ENCODE data around the gene CDK8.

Gene CDK8

DNA sequence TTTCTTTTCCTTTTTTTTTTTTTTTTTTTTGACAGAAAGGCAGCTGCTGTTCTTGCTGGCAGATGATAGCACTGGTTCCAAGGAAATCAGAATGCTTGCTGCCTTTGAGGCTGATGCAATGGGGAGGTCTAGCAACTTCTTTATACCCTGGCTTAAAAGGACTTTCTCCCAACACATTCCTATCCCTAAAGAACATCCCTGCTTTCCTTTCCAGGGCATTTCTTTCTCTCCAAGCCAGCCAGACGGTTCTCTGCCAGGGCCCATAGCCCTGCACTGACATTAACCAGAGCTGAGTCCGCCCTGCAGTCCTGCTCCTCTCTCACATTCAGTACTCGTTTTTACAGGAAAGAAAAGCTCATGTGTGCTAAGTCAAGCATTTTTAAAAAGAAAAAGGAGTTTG is 169.7 kb downstream of the CDK8 start:
- no peak for TF ChIP-seq CEBPB (IDR thresholded peaks at IDR 0.05)
- TF ChIP-seq, protein P1, sequence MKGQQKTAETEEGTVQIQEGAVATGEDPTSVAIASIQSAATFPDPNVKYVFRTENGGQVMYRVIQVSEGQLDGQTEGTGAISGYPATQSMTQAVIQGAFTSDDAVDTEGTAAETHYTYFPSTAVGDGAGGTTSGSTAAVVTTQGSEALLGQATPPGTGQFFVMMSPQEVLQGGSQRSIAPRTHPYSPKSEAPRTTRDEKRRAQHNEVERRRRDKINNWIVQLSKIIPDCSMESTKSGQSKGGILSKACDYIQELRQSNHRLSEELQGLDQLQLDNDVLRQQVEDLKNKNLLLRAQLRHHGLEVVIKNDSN (IDR thresholded peaks at IDR 0.05) = no peak

DNA sequence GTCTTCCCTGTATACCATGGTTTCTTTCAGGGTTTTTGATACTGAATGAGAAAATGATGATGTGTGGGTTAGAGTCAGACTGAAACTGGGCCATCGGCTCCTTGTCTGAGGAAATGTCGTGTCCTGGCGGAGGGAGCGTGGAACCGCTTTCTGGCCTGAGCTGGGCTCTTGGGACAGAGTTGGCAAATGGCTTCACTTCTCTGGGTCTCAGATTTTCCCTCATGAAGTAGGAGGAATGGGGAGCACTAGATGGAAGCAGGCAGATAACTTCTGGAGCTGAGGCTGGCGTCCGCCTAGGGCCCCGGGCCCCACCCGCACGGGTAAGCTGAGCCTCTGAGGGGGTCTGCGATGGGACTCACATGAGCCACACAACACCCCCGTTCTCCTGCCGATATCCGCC is 170.3 kb downstream of the CDK8 start:
- TF ChIP-seq, protein P1 (IDR thresholded peaks at IDR 0.05) = no peak
- TF ChIP-seq RAD21 (IDR thresholded peaks at IDR 0.05; ENCODE audit: low read depth) (no peak), FOXM1 (IDR thresholded peaks at IDR 0.05; ENCODE audit: borderline replicate concordance, low read depth) (no peak), YY1 (IDR thresholded peaks at IDR 0.05; ENCODE audit: low read depth) (no peak)

DNA sequence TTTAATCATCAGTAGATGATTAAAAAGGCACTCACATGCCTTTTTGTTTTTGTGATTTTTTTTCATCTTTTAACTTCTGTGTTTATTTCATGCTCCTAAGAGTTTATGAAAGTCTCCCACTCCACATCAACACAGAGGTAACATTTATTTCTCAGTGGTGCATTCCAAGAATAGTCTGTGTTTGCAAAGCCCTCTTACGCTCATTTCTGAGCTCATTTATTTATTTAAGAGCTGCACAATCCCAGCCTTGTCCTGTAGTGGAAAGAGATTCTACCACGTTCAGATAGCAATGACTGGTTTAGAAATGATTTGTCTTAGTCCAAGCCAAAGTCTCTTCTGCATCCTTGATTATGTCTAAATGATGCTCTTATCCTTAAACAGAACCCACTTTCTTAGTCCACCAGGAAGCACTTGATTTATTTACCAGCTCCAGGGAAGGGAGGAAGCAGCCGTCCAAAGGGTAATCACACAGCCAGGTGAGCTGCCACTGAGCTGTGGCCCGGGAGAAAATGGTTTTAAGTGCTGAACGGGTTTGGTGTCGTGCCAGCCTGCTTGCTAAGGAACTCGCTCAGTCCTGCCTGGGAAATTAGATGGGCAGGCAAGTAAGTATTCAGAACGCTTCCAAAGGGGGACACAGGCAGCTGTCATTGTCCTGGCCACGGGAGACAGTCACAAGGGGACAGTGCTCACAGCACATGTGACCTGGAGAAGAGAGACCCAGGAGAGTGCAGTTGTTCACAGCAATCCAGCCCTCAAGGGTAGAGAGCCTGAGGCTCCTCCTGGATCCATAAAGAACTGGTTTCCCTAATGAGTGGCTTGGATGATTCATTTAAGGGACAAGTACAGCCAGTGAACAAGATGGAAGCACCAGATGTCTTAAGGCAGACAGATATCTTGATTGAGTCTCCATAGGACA is 171.8 kb downstream of the CDK8 start:
- no peak for TF ChIP-seq EGR1 (IDR thresholded peaks at IDR 0.05)
- TF ChIP-seq, protein P2, sequence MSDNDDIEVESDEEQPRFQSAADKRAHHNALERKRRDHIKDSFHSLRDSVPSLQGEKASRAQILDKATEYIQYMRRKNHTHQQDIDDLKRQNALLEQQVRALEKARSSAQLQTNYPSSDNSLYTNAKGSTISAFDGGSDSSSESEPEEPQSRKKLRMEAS (IDR thresholded peaks at IDR 0.05) = no peak
- TF ChIP-seq, protein P1 (IDR thresholded peaks at IDR 0.05) = no peak
- TF ChIP-seq, protein P3, sequence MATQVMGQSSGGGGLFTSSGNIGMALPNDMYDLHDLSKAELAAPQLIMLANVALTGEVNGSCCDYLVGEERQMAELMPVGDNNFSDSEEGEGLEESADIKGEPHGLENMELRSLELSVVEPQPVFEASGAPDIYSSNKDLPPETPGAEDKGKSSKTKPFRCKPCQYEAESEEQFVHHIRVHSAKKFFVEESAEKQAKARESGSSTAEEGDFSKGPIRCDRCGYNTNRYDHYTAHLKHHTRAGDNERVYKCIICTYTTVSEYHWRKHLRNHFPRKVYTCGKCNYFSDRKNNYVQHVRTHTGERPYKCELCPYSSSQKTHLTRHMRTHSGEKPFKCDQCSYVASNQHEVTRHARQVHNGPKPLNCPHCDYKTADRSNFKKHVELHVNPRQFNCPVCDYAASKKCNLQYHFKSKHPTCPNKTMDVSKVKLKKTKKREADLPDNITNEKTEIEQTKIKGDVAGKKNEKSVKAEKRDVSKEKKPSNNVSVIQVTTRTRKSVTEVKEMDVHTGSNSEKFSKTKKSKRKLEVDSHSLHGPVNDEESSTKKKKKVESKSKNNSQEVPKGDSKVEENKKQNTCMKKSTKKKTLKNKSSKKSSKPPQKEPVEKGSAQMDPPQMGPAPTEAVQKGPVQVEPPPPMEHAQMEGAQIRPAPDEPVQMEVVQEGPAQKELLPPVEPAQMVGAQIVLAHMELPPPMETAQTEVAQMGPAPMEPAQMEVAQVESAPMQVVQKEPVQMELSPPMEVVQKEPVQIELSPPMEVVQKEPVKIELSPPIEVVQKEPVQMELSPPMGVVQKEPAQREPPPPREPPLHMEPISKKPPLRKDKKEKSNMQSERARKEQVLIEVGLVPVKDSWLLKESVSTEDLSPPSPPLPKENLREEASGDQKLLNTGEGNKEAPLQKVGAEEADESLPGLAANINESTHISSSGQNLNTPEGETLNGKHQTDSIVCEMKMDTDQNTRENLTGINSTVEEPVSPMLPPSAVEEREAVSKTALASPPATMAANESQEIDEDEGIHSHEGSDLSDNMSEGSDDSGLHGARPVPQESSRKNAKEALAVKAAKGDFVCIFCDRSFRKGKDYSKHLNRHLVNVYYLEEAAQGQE (IDR thresholded peaks at IDR 0.05; ENCODE audit: low read depth) = no peak
- TF ChIP-seq YY1 (IDR thresholded peaks at IDR 0.05; ENCODE audit: low read depth) = no peak
- no peak for TF ChIP-seq RAD21 (IDR thresholded peaks at IDR 0.05; ENCODE audit: low read depth)
- no peak for TF ChIP-seq FOXM1 (IDR thresholded peaks at IDR 0.05; ENCODE audit: borderline replicate concordance, low read depth)
- TF ChIP-seq NFIC (IDR thresholded peaks at IDR 0.05) = no peak
- no peak for TF ChIP-seq EP300 (IDR thresholded peaks at IDR 0.05; ENCODE audit: borderline replicate concordance)
- TF ChIP-seq TEAD4 (IDR thresholded peaks at IDR 0.05) = no peak
- no peak for TF ChIP-seq ZBTB7A (IDR thresholded peaks at IDR 0.05; ENCODE audit: low read depth)
- TF ChIP-seq TAF1 (IDR thresholded peaks at IDR 0.05; ENCODE audit: low read depth) = no peak
- TF ChIP-seq TCF12 (IDR thresholded peaks at IDR 0.05; ENCODE audit: low read depth) = no peak

DNA sequence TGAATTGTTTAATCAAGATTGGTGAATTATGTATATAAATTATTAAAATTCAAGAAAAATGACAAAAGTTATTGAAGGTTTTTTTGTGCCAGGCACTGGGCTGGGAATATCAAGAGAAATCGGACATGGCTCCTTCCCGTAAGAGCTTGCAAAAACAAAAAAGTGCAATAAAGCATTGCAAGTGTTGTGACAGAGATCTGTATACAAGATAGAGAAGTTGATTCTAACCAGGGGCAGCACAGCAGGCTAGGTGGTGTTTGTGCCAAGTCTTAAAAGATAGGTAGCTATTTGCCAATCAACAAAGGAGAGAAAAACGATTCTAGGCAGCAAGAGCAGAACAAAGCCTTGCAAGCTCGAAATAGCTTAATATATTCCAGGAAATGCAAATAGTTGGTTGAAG is 179.8 kb downstream of the CDK8 start:
- no peak for TF ChIP-seq CREB1 (IDR thresholded peaks at IDR 0.05; ENCODE audit: low read depth)
- TF ChIP-seq, protein P1 (IDR thresholded peaks at IDR 0.05) = no peak

DNA sequence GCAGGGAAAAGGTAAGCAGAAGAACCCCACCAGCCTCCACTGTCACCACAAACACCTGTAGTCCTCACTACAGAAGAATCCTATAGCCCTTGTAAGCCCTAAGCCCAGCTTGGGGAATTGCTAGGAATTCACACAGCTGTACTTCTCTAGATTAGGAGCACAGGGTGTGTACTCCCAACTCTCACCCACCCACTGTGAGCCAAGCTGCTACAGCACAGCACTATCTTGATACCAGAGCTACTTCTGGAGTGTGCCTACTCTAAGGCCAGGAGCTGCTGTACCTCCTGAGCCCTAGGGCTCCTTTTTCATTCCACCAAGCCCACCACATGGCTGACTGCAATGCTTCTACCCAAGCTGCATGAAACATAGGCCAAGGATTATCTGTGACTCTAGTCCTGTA is 181.2 kb downstream of the CDK8 start:
- TF ChIP-seq CEBPB (IDR thresholded peaks at IDR 0.05) (no peak), NFIC (IDR thresholded peaks at IDR 0.05) (no peak), FOXM1 (IDR thresholded peaks at IDR 0.05; ENCODE audit: borderline replicate concordance, low read depth) (no peak), RAD21 (IDR thresholded peaks at IDR 0.05; ENCODE audit: low read depth) (no peak), CREB1 (IDR thresholded peaks at IDR 0.05; ENCODE audit: low read depth) (no peak)
- TF ChIP-seq, protein P2 (IDR thresholded peaks at IDR 0.05) = no peak
- TF ChIP-seq, protein P3 (IDR thresholded peaks at IDR 0.05; ENCODE audit: low read depth) = no peak

DNA sequence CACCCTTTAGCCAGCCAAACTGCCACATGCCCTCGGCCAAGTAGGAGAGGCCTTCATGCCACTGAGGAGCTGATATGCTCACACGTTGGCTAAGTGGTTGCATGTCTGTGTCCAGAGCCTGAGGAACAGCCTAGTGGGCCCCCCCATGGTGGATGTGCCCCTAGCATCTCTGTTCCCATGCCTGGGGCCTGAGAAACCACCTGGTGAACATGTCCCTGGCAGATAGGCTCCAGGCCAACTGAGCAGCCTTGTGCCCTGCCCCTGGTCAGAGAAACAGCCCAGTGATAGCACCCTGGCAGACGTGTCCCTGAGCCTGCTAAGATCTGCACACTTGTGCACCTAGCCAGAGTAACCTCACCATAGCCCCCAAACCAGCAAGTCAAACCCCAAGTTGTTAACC is 181.7 kb downstream of the CDK8 start:
- TF ChIP-seq YY1 (IDR thresholded peaks at IDR 0.05; ENCODE audit: low read depth) (no peak), ZBTB7A (IDR thresholded peaks at IDR 0.05; ENCODE audit: low read depth) (no peak), CREB1 (IDR thresholded peaks at IDR 0.05; ENCODE audit: low read depth) (no peak), TEAD4 (IDR thresholded peaks at IDR 0.05) (no peak), FOXM1 (IDR thresholded peaks at IDR 0.05; ENCODE audit: borderline replicate concordance, low read depth) (no peak), TCF12 (IDR thresholded peaks at IDR 0.05; ENCODE audit: low read depth) (no peak), EGR1 (IDR thresholded peaks at IDR 0.05) (no peak), RAD21 (IDR thresholded peaks at IDR 0.05; ENCODE audit: low read depth) (no peak), CEBPB (IDR thresholded peaks at IDR 0.05) (no peak)
- TF ChIP-seq, protein P2 (IDR thresholded peaks at IDR 0.05) = no peak
- TF ChIP-seq, protein P1 (IDR thresholded peaks at IDR 0.05) = no peak

All from Ishikawa (cell line).